ENCODE measurements around the gene TIMP1.

Gene TIMP1

DNA sequence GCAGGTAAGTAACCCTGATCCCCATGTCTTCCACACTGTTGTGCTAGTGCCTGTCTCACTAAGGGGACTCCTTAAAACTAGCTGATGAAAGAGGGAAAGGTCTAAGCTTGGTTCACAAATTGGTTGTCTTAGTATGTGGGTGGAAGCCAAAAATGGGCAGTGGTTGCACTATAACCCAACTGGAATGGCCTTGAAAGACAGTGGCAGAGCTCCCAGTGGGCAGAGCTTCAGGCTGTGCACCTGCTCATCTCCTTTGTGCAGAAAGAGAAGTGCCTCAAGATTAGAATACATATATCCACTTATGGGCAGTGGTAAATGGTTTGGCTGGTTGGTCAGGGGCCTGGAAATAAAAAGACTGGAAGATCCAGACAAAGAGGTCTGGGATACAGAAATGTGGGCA lies 30.2 kb downstream of the TIMP1 start:
- Histone ChIP-seq H3K4me3 (ENCODE audit: severe bottlenecking) (no peak overlapping the region), H3K27ac (ENCODE audit: poor library complexity, severe bottlenecking) (no peak overlapping the region), H3K9me3 (ENCODE audit: severe bottlenecking) (no peaks in the 10 kb centered on the region), H3K36me3 (ENCODE audit: low read depth) (no peaks in the 10 kb centered on the region), H3K4me1 (ENCODE audit: insufficient read depth, poor library complexity, severe bottlenecking) (no peaks in the 10 kb centered on the region), H3K27me3 (ENCODE audit: insufficient read depth, poor library complexity, severe bottlenecking) (no peaks in the 10 kb centered on the region)
- TF ChIP-seq, protein P1, sequence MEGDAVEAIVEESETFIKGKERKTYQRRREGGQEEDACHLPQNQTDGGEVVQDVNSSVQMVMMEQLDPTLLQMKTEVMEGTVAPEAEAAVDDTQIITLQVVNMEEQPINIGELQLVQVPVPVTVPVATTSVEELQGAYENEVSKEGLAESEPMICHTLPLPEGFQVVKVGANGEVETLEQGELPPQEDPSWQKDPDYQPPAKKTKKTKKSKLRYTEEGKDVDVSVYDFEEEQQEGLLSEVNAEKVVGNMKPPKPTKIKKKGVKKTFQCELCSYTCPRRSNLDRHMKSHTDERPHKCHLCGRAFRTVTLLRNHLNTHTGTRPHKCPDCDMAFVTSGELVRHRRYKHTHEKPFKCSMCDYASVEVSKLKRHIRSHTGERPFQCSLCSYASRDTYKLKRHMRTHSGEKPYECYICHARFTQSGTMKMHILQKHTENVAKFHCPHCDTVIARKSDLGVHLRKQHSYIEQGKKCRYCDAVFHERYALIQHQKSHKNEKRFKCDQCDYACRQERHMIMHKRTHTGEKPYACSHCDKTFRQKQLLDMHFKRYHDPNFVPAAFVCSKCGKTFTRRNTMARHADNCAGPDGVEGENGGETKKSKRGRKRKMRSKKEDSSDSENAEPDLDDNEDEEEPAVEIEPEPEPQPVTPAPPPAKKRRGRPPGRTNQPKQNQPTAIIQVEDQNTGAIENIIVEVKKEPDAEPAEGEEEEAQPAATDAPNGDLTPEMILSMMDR (IDR thresholded peaks at IDR 0.05; ENCODE audit: poor library complexity, severe bottlenecking) = no peak
- DNase-seq (ENCODE audit: low spot score) (no peak), ATAC-seq (ENCODE audit: low read depth) (no peak)

DNA sequence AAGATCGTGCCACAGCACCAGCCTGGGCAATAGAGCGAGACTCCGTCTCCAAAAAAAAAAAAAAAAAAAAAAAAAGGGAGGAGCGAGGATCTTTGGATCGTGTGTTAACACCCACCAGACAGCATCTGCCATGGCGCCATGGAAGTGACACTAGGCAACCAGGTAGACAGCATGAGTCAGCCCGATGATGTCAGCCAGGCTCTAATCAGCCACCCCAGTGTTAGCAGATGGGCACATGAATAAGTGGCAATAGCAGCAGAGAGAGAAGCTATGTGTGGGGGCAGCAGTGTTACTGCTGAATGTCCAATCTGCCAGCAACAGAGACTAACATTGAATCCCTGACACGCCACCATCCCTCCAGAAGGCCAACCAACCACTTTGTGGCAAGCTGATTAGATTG lies 30.8 kb downstream of the TIMP1 start:
- ATAC-seq (ENCODE audit: low read depth) (no peak), DNase-seq (ENCODE audit: low spot score) (no peak)
- Histone ChIP-seq H3K27me3 (ENCODE audit: insufficient read depth, poor library complexity, severe bottlenecking) (no peaks in the 10 kb centered on the region), H3K4me1 (ENCODE audit: insufficient read depth, poor library complexity, severe bottlenecking) (no peaks in the 10 kb centered on the region), H3K4me3 (ENCODE audit: severe bottlenecking) (no peak overlapping the region), H3K27ac (ENCODE audit: poor library complexity, severe bottlenecking) (no peak overlapping the region), H3K36me3 (ENCODE audit: low read depth) (no peaks in the 10 kb centered on the region), H3K9me3 (ENCODE audit: severe bottlenecking) (no peaks in the 10 kb centered on the region)
- TF ChIP-seq, protein P1 (IDR thresholded peaks at IDR 0.05; ENCODE audit: poor library complexity, severe bottlenecking) = no peak

DNA sequence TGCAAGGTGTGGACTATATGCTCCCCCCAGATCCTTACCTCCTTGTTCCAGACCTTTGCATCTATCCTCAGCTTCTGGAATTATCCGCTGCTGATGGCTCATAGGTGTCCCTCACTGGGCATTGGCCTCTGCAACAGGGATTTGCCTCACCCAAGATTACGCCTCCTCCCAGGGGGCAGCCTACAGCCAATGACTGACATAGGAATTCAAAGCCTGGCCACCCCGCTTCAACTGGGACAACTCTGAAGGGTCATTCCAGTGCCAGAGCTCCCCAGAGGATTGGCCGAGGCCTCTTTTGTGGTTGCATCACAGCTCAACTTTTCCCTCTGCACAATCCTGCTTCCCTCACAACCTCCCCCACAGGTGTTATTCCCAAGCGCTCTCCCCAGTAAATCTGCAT lies 32.4 kb downstream of the TIMP1 start:
- no peak for ATAC-seq (ENCODE audit: low read depth)
- Histone ChIP-seq H3K36me3 (ENCODE audit: low read depth) (no peaks in the 10 kb centered on the region), H3K4me3 (ENCODE audit: severe bottlenecking) (no peak overlapping the region), H3K4me1 (ENCODE audit: insufficient read depth, poor library complexity, severe bottlenecking) (no peaks in the 10 kb centered on the region), H3K9me3 (ENCODE audit: severe bottlenecking) (no peaks in the 10 kb centered on the region), H3K27me3 (ENCODE audit: insufficient read depth, poor library complexity, severe bottlenecking) (no peaks in the 10 kb centered on the region), H3K27ac (ENCODE audit: poor library complexity, severe bottlenecking) (no peak overlapping the region)
- no peak for DNase-seq (ENCODE audit: low spot score)
- TF ChIP-seq, protein P1 (IDR thresholded peaks at IDR 0.05; ENCODE audit: poor library complexity, severe bottlenecking) = no peak

DNA sequence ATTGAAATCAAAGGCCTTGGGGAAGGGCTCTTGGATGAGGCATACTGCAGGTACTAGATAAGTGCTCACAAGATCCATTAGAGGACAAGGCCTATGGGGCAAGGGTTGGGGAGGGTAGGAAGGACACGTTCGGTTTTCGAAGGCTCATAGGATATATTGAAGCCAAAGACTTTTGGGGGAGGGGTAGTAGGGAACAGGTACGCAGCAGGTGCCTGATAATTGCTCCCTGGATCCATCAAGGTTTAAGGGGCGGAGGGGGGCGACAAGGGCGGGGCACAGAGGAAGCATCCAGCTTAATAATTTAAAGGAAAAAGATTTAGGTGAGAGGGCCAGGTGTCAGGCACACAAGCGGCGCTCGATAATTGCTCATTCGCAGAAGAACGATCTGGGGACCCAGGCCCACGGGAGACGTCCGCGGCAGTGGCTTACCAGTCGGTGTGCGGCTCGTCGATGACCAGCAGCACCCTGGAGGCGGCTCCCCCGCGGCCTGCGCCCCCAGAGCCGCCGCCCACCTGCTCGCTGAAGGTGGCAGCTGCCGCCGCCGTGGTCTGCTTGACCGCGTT lies 36.8 kb downstream of the TIMP1 start:
- Histone ChIP-seq H3K36me3 (ENCODE audit: low read depth) (no peaks in the 10 kb centered on the region), H3K27me3 (ENCODE audit: insufficient read depth, poor library complexity, severe bottlenecking) (no peaks in the 10 kb centered on the region), H3K4me3 (ENCODE audit: severe bottlenecking) (peak overlapping the region; percentile 23), H3K27ac (ENCODE audit: poor library complexity, severe bottlenecking) (no peak overlapping the region), H3K4me1 (ENCODE audit: insufficient read depth, poor library complexity, severe bottlenecking) (no peaks in the 10 kb centered on the region), H3K9me3 (ENCODE audit: severe bottlenecking) (no peaks in the 10 kb centered on the region)
- DNase-seq (ENCODE audit: low spot score) (no peak), ATAC-seq (ENCODE audit: low read depth) (no peak)
- TF ChIP-seq, protein P1 (IDR thresholded peaks at IDR 0.05; ENCODE audit: poor library complexity, severe bottlenecking) = no peak

DNA sequence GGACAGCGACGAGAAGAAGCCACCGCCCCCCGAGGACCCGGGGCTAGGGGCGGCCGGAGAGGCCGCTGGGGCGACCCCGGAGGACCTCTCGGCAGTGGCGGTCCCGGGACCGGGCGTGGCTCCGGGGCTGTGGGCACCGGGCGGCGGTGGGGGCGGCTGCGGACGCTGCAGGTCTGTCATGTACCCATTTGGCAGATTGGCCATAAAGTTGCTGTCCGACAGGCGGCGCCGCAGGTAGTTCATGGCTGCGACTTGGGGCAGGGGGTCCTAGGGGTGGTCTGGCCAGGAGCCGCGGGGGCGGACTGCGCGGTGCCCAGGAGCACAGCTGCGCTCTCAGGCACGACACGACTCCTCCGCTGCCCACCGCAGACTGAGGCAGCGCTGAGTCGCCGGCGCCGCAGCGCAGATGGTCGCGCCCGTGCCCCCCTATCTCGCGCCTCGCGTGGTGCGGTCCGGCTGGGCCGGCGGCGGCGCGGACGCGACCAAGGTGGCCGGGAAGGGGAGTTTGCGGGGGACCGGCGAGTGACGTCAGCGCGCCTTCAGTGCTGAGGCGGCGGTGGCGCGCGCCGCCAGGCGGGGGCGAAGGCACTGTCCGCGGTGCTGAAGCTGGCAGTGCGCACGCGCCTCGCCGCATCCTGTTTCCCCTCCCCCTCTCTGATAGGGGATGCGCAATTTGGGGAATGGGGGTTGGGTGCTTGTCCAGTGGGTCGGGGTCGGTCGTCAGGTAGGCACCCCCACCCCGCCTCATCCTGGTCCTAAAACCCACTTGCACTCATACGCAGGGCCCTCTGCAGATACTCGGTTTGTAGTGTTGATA lies 37.5 kb downstream of the TIMP1 start, which contains the start of gene SYN1:
Gene SYN1 (minus strand): TSS at position 372 of the 817 bp plus-strand sequence. CDS start 129 bp downstream, at position 243.
- H3K36me3 ChIP-seq (ENCODE audit: low read depth) = no peaks in the 10 kb centered on the region
- H3K4me1 ChIP-seq (ENCODE audit: insufficient read depth, poor library complexity, severe bottlenecking) = no peaks in the 10 kb centered on the region
- no peak within 1 kb of the TSS for H3K27ac ChIP-seq (ENCODE audit: poor library complexity, severe bottlenecking)
- H3K27me3 ChIP-seq (ENCODE audit: insufficient read depth, poor library complexity, severe bottlenecking) = no peaks in the 10 kb centered on the region
- TF ChIP-seq, protein P1 (IDR thresholded peaks at IDR 0.05; ENCODE audit: poor library complexity, severe bottlenecking) = no peak
- ATAC-seq (ENCODE audit: low read depth) = peak; percentile 67
- DNase-seq (ENCODE audit: low spot score) = no peak
- peak within 1 kb of the TSS; percentile 23 for H3K4me3 ChIP-seq (ENCODE audit: severe bottlenecking)
- H3K9me3 ChIP-seq (ENCODE audit: severe bottlenecking) = no peaks in the 10 kb centered on the region

Data from RWPE2 (cell line).